ENCODE data around the gene IL1RAPL2.

Gene IL1RAPL2

GRCh38 chrX:105347373-105347772 lies 781.4 kb downstream of the IL1RAPL2 start:
- TF ChIP-seq YY1 (IDR thresholded peaks at IDR 0.05; ENCODE audit: insufficient read depth, insufficient read length) (no peak), SUZ12 (IDR thresholded peaks at IDR 0.05; ENCODE audit: extremely low read depth, insufficient read depth, insufficient read length) (no peak), ZNF274 (IDR thresholded peaks at IDR 0.05; ENCODE audit: low read depth, low read length) (no peak)
- DNase-seq (ENCODE audit: low read depth, low spot score) = no peak
- H3K36me3 ChIP-seq (ENCODE audit: insufficient read depth, insufficient read length, low read length) = no peaks in the 10 kb centered on the region
- no peaks in the 10 kb centered on the region for H3K4me1 ChIP-seq (ENCODE audit: insufficient read depth, insufficient read length)
- no peaks in the 10 kb centered on the region for H3K27me3 ChIP-seq (ENCODE audit: insufficient read depth, insufficient read length)
- no peaks in the 10 kb centered on the region for H3K9me3 ChIP-seq (ENCODE audit: insufficient read depth, low read length)
- H3K4me3 ChIP-seq (ENCODE audit: insufficient read length, low read depth) = no peak overlapping the region
- no peak overlapping the region for H3K9ac ChIP-seq (ENCODE audit: insufficient read length, low read depth)

GRCh38 chrX:105349476-105349875 lies 783.5 kb downstream of the IL1RAPL2 start:
- Histone ChIP-seq H3K9ac (ENCODE audit: insufficient read length, low read depth) (no peak overlapping the region), H3K9me3 (ENCODE audit: insufficient read depth, low read length) (no peaks in the 10 kb centered on the region), H3K36me3 (ENCODE audit: insufficient read depth, insufficient read length, low read length) (no peaks in the 10 kb centered on the region), H3K4me1 (ENCODE audit: insufficient read depth, insufficient read length) (no peaks in the 10 kb centered on the region), H3K27me3 (ENCODE audit: insufficient read depth, insufficient read length) (no peaks in the 10 kb centered on the region), H3K4me3 (ENCODE audit: insufficient read length, low read depth) (no peak overlapping the region)
- TF ChIP-seq YY1 (IDR thresholded peaks at IDR 0.05; ENCODE audit: insufficient read depth, insufficient read length) = no peak
- no peak for TF ChIP-seq ZNF274 (IDR thresholded peaks at IDR 0.05; ENCODE audit: low read depth, low read length)
- no peak for TF ChIP-seq SUZ12 (IDR thresholded peaks at IDR 0.05; ENCODE audit: extremely low read depth, insufficient read depth, insufficient read length)
- DNase-seq (ENCODE audit: low read depth, low spot score) = no peak

GRCh38 chrX:105375816-105376215 lies 809.8 kb downstream of the IL1RAPL2 start:
- no peaks in the 10 kb centered on the region for H3K27me3 ChIP-seq (ENCODE audit: insufficient read depth, insufficient read length)
- DNase-seq (ENCODE audit: low read depth, low spot score) = no peak
- H3K4me1 ChIP-seq (ENCODE audit: insufficient read depth, insufficient read length) = no peaks in the 10 kb centered on the region
- no peak overlapping the region for H3K4me3 ChIP-seq (ENCODE audit: insufficient read length, low read depth)
- TF ChIP-seq ZNF274 (IDR thresholded peaks at IDR 0.05; ENCODE audit: low read depth, low read length) (no peak), YY1 (IDR thresholded peaks at IDR 0.05; ENCODE audit: insufficient read depth, insufficient read length) (no peak), SUZ12 (IDR thresholded peaks at IDR 0.05; ENCODE audit: extremely low read depth, insufficient read depth, insufficient read length) (no peak)
- no peaks in the 10 kb centered on the region for H3K36me3 ChIP-seq (ENCODE audit: insufficient read depth, insufficient read length, low read length)
- H3K9me3 ChIP-seq (ENCODE audit: insufficient read depth, low read length) = no peaks in the 10 kb centered on the region
- H3K9ac ChIP-seq (ENCODE audit: insufficient read length, low read depth) = no peak overlapping the region

GRCh38 chrX:105424729-105425128 lies 858.7 kb downstream of the IL1RAPL2 start:
- Histone ChIP-seq H3K4me3 (ENCODE audit: insufficient read length, low read depth) (no peak overlapping the region), H3K9me3 (ENCODE audit: insufficient read depth, low read length) (no peaks in the 10 kb centered on the region; the same call in 1 of the 2 replicates), H3K9ac (ENCODE audit: insufficient read length, low read depth) (no peak overlapping the region), H3K27me3 (ENCODE audit: insufficient read depth, insufficient read length) (no peaks in the 10 kb centered on the region), H3K36me3 (ENCODE audit: insufficient read depth, insufficient read length, low read length) (no peaks in the 10 kb centered on the region), H3K4me1 (ENCODE audit: insufficient read depth, insufficient read length) (no peaks in the 10 kb centered on the region)
- TF ChIP-seq SUZ12 (IDR thresholded peaks at IDR 0.05; ENCODE audit: extremely low read depth, insufficient read depth, insufficient read length) = no peak
- TF ChIP-seq YY1 (IDR thresholded peaks at IDR 0.05; ENCODE audit: insufficient read depth, insufficient read length) = no peak
- TF ChIP-seq ZNF274 (IDR thresholded peaks at IDR 0.05; ENCODE audit: low read depth, low read length) = no peak
- DNase-seq (ENCODE audit: low read depth, low spot score) = no peak

- Histone ChIP-seq H3K4me3 (ENCODE audit: insufficient read length, low read depth) (no peak overlapping the region), H3K36me3 (ENCODE audit: insufficient read depth, insufficient read length, low read length) (no peaks in the 10 kb centered on the region), H3K27me3 (ENCODE audit: insufficient read depth, insufficient read length) (no peaks in the 10 kb centered on the region), H3K9ac (ENCODE audit: insufficient read length, low read depth) (no peak overlapping the region), H3K4me1 (ENCODE audit: insufficient read depth, insufficient read length) (no peaks in the 10 kb centered on the region), H3K9me3 (ENCODE audit: insufficient read depth, low read length) (no peaks in the 10 kb centered on the region)
- TF ChIP-seq YY1 (IDR thresholded peaks at IDR 0.05; ENCODE audit: insufficient read depth, insufficient read length) (no peak), ZNF274 (IDR thresholded peaks at IDR 0.05; ENCODE audit: low read depth, low read length) (no peak), SUZ12 (IDR thresholded peaks at IDR 0.05; ENCODE audit: extremely low read depth, insufficient read depth, insufficient read length) (no peak)
- DNase-seq (ENCODE audit: low read depth, low spot score) = no peak
These were observed 885.4 kb downstream of the IL1RAPL2 start for GRCh38 chrX:105451401-105451800.

GRCh38 chrX:105458846-105459245 lies 892.8 kb downstream of the IL1RAPL2 start:
- Histone ChIP-seq H3K4me3 (ENCODE audit: insufficient read length, low read depth) (no peak overlapping the region), H3K4me1 (ENCODE audit: insufficient read depth, insufficient read length) (no peaks in the 10 kb centered on the region), H3K36me3 (ENCODE audit: insufficient read depth, insufficient read length, low read length) (no peaks in the 10 kb centered on the region), H3K9me3 (ENCODE audit: insufficient read depth, low read length) (no peaks in the 10 kb centered on the region), H3K9ac (ENCODE audit: insufficient read length, low read depth) (no peak overlapping the region), H3K27me3 (ENCODE audit: insufficient read depth, insufficient read length) (no peaks in the 10 kb centered on the region)
- no peak for DNase-seq (ENCODE audit: low read depth, low spot score)
- TF ChIP-seq YY1 (IDR thresholded peaks at IDR 0.05; ENCODE audit: insufficient read depth, insufficient read length) (no peak), ZNF274 (IDR thresholded peaks at IDR 0.05; ENCODE audit: low read depth, low read length) (no peak), SUZ12 (IDR thresholded peaks at IDR 0.05; ENCODE audit: extremely low read depth, insufficient read depth, insufficient read length) (no peak)

GRCh38 chrX:105460376-105460775 lies 894.4 kb downstream of the IL1RAPL2 start:
- no peaks in the 10 kb centered on the region for H3K36me3 ChIP-seq (ENCODE audit: insufficient read depth, insufficient read length, low read length)
- H3K4me3 ChIP-seq (ENCODE audit: insufficient read length, low read depth) = no peak overlapping the region
- H3K9me3 ChIP-seq (ENCODE audit: insufficient read depth, low read length) = no peaks in the 10 kb centered on the region
- no peaks in the 10 kb centered on the region for H3K27me3 ChIP-seq (ENCODE audit: insufficient read depth, insufficient read length)
- no peak for DNase-seq (ENCODE audit: low read depth, low spot score)
- TF ChIP-seq SUZ12 (IDR thresholded peaks at IDR 0.05; ENCODE audit: extremely low read depth, insufficient read depth, insufficient read length) (no peak), YY1 (IDR thresholded peaks at IDR 0.05; ENCODE audit: insufficient read depth, insufficient read length) (no peak), ZNF274 (IDR thresholded peaks at IDR 0.05; ENCODE audit: low read depth, low read length) (no peak)
- no peaks in the 10 kb centered on the region for H3K4me1 ChIP-seq (ENCODE audit: insufficient read depth, insufficient read length)
- H3K9ac ChIP-seq (ENCODE audit: insufficient read length, low read depth) = no peak overlapping the region

All from NT2/D1 (cell line).